ENCODE results near the gene SUN5.

- TF ChIP-seq CTCF (IDR thresholded peaks at IDR 0.05) (no peak), POLR2A (IDR thresholded peaks at IDR 0.05) (no peak)
These were observed 1.9 kb upstream of the SUN5 start for GRCh38 chr20:33005908-33006775.

Measured in uterus (tissue), 2 donors.